GM12874 (cell line): Measurements from ENCODE around the gene CEP63.

Experiments used
- CTCF ChIP-seq: IDR thresholded peaks from 2 replicates; pipeline ENCODE4 v1.5.1; 2011; ENCODE audit warnings: low read depth, mild to moderate bottlenecking, control low read depth, low read length, moderate library complexity; ENCODE audit not compliant: insufficient read depth

The CEP63 gene

GRCh38 chr3:134459562-134459961 is 26.3 kb upstream of the CEP63 start:
- TF ChIP-seq CTCF, result no peak

GRCh38 chr3:134460965-134461364 is 24.9 kb upstream of the CEP63 start:
- TF ChIP-seq CTCF, result no peak

- no peak for TF ChIP-seq CTCF
Measured at GRCh38 chr3:134462331-134462941, 23.4 kb upstream of the CEP63 start.

GRCh38 chr3:134463676-134464063 is 22.2 kb upstream of the CEP63 start:
- TF ChIP-seq CTCF, result no peak

- no peak for TF ChIP-seq CTCF
Measured at GRCh38 chr3:134464064-134464688, 21.7 kb upstream of the CEP63 start.

GRCh38 chr3:134464689-134465365 is 21.0 kb upstream of the CEP63 start:
- TF ChIP-seq CTCF, result no peak

- TF ChIP-seq CTCF, result no peak
Measured at GRCh38 chr3:134466331-134466730, 19.5 kb upstream of the CEP63 start.
